SJSA1 (cell line): ENCODE data around the gene ZNF831. TPM values are rescaled to one million over a fixed set of nuclear protein-coding genes. Genes with fewer than 3 reads are reported as not detected.
A peak's percentile ranks its signal among the peaks of the same experiment; 100 is the strongest.

ENCODE experiments used
- DNase-seq, 2 experiments: peaks; one replicate each; pipeline ENCODE4 v3.0.0-alpha.2; 2015 to 2020; ENCODE audit warnings: low spot score in 2 of 2, low read depth in 1 of 2
- H3K27ac ChIP-seq: fragments of 250-450 bp; sonication (Bioruptor Pico); 2 replicates; pipeline ENCODE4 v1.5.1; 2020; ENCODE audit warnings: mild to moderate bottlenecking, moderate library complexity
- H3K27me3 ChIP-seq: fragments of 250-450 bp; sonication (Bioruptor Pico); replicated peaks from 2 replicates; pipeline ENCODE4 v1.5.1; 2020; ENCODE audit warnings: mild to moderate bottlenecking, moderate library complexity
- H3K36me3 ChIP-seq: fragments of 250-450 bp; sonication (Bioruptor Pico); 2 replicates; pipeline ENCODE4 v1.5.1; 2020; ENCODE audit warnings: mild to moderate bottlenecking
- H3K4me1 ChIP-seq: fragments of 250-450 bp; sonication (Bioruptor Pico); replicated peaks from 2 replicates; pipeline ENCODE4 v1.6.1; 2021; ENCODE audit warnings: mild to moderate bottlenecking
- H3K4me3 ChIP-seq: fragments of 250-450 bp; sonication (Bioruptor Pico); 2 replicates; pipeline ENCODE4 v1.5.1; 2020; ENCODE audit warnings: mild to moderate bottlenecking
- H3K9me3 ChIP-seq: fragments of 250-450 bp; sonication (Bioruptor Pico); replicated peaks from 2 replicates; pipeline ENCODE4 v1.5.1; 2020; ENCODE audit warnings: mild to moderate bottlenecking
- total RNA-seq: library from RNA; depleted of rRNA; stranded (reverse); fragments of >200 nt; shearing (Covaris generic); gene quantifications from 2 replicates; pipeline ENCODE4 v1.2.3, GENCODE V29; 2014

The ZNF831 gene
- total RNA-seq, 1 experiment from 2014 or later = not detected

DNA sequence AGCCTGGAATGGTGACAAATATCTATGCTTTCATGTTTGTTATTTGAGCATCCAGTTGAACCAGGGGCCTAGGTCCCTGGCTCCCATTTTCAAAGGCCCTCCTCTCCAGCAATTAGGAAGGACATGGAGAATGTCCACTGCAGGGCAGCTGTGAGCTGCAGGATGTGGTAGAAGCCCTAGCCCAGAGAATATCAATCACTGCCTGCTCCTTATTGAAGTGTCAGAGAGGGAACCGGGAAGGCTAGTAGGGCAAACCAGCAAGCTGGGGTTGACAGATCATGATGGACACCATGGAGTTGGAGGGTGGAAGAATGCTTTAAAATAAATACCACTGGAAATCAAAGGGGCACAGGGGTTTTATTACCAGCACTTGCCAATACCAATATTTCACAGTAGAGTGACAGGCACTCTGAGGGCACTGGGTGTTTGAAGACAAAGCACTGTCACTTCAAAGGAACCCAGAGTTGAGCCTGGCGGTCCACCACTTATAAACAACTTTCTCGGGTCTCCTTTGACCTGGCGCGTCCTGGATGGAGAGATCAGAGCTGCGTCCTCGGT, 47.7 kb downstream of the ZNF831 start:
- H3K9me3 ChIP-seq = no peaks in the 10 kb centered on the region
- H3K4me3 ChIP-seq = no peak overlapping the region
- no peaks in the 10 kb centered on the region for H3K4me1 ChIP-seq
- no peaks in the 10 kb centered on the region for H3K36me3 ChIP-seq
- peaks cover 11% of the 10 kb centered on the region for H3K27me3 ChIP-seq
- DNase-seq = no peak
- no peak overlapping the region for H3K27ac ChIP-seq

DNA sequence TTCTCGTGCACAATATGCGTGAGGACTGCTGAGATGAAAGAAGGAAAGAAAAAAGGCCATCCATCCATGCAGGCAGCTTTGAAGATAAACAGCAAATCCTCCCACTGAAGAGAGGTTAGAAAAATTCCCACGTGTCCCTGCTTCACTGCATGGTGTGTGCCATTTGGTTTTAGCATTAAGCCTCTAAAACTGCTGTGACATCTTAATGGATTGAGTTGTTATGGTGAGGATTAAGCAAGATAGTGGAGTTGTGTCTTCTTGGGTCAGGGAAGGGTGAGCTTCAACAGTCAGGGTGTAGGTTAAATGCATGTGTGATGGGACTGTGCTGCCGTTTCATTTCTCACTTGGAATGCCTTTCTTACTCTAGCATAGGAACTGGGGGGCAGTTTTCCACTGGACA, 50.5 kb downstream of the ZNF831 start:
- no peaks in the 10 kb centered on the region for H3K9me3 ChIP-seq
- no peak for DNase-seq
- no peak overlapping the region for H3K4me3 ChIP-seq
- H3K36me3 ChIP-seq = no peaks in the 10 kb centered on the region
- H3K27me3 ChIP-seq = peaks cover 11% of the 10 kb centered on the region
- H3K27ac ChIP-seq = no peak overlapping the region
- H3K4me1 ChIP-seq = no peaks in the 10 kb centered on the region

GRCh38 chr20:59214606-59215547, 51.3 kb downstream of the ZNF831 start:
- Histone ChIP-seq H3K4me1 (no peaks in the 10 kb centered on the region), H3K4me3 (no peak overlapping the region), H3K27ac (no peak overlapping the region), H3K36me3 (no peaks in the 10 kb centered on the region), H3K9me3 (no peaks in the 10 kb centered on the region), H3K27me3 (peaks cover 11% of the 10 kb centered on the region)
- DNase-seq = no peak

- no peaks in the 10 kb centered on the region for H3K4me1 ChIP-seq
- no peaks in the 10 kb centered on the region for H3K36me3 ChIP-seq
- no peak for DNase-seq
- H3K4me3 ChIP-seq = no peak overlapping the region
- H3K27me3 ChIP-seq = peaks cover 26% of the 10 kb centered on the region
- no peaks in the 10 kb centered on the region for H3K9me3 ChIP-seq
- H3K27ac ChIP-seq = no peak overlapping the region
Observed at GRCh38 chr20:59217173-59217572, 53.6 kb downstream of the ZNF831 start.

- Histone ChIP-seq H3K4me3 (no peak overlapping the region), H3K4me1 (peaks cover 3% of the 10 kb centered on the region; the same call in 1 of the 2 replicates), H3K27ac (no peak overlapping the region), H3K27me3 (peaks cover 31% of the 10 kb centered on the region), H3K9me3 (no peaks in the 10 kb centered on the region), H3K36me3 (no peaks in the 10 kb centered on the region)
- no peak for DNase-seq
Observed at GRCh38 chr20:59217794-59218280, 54.2 kb downstream of the ZNF831 start.

DNA sequence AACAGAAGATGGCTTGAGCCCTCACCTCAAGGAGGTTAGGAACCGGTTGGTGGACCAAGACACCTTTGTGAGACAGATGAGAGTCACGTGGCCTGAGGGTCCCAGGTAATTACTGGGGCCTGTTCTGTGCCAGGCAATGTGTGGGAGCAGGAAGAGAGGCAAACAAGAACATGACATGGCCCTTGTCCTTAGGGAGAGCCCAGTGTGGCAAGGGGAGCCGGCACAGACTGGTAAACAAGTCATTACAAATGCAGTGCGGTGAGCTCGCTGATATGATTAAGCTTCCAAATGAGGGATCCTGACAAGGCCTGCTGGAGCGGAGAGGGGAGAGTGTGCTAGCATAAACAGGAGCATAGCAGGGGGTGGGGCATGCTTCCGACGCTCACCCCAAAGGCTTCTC, 55.6 kb downstream of the ZNF831 start:
- Histone ChIP-seq H3K27me3 (peaks cover 40% of the 10 kb centered on the region), H3K27ac (no peak overlapping the region), H3K4me1 (peaks cover 4% of the 10 kb centered on the region; the same call in 1 of the 2 replicates), H3K9me3 (no peaks in the 10 kb centered on the region), H3K36me3 (no peaks in the 10 kb centered on the region), H3K4me3 (no peak overlapping the region)
- no peak for DNase-seq

- Histone ChIP-seq H3K27me3 (peaks cover 45% of the 10 kb centered on the region), H3K27ac (no peak overlapping the region), H3K36me3 (no peaks in the 10 kb centered on the region), H3K4me3 (no peak overlapping the region), H3K4me1 (peaks cover 4% of the 10 kb centered on the region; the same call in 1 of the 2 replicates), H3K9me3 (no peaks in the 10 kb centered on the region)
- no peak for DNase-seq
Observed at GRCh38 chr20:59220161-59220560, 56.5 kb downstream of the ZNF831 start.

DNA sequence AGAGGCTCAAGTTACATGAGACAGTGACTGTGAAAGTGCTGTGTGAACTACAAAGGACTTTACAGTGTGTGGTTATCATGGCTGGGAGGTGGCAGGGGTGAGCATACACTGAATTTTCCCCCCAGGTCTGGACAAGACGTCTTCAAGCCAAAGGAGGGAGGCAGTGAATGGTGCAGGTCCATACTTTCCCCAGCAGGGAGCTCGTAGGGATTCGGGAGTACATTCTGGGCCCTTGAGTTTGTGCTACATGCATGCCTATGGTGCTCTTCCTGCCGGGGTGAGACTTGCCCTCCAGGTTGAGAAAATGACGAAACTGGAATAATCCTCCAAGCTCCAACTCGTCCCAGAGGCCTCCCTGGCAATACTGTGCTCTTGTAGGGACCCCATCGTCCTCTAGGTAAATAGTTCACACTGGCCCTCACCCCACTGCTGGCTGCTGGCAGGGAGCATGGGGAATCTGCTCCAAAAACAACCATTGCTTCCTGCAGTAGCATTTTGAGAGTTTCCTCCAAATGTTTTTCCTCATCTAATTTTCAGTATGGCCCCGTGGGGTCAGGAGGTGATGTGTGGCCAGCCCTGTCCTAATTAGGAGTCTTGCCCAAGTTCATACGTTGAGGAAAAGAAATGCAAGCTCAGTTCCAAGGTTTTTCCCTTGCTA, 57.6 kb downstream of the ZNF831 start:
- DNase-seq = no peak
- Histone ChIP-seq H3K27ac (no peak overlapping the region), H3K9me3 (no peaks in the 10 kb centered on the region), H3K36me3 (no peaks in the 10 kb centered on the region), H3K27me3 (peaks cover 45% of the 10 kb centered on the region), H3K4me1 (peaks cover 4% of the 10 kb centered on the region; the same call in 1 of the 2 replicates), H3K4me3 (no peak overlapping the region)

- Histone ChIP-seq H3K9me3 (no peaks in the 10 kb centered on the region), H3K27ac (no peak overlapping the region), H3K27me3 (peaks cover 45% of the 10 kb centered on the region)
Observed at GRCh38 chr20:59221707-59222252, 58.2 kb downstream of the ZNF831 start.

DNA sequence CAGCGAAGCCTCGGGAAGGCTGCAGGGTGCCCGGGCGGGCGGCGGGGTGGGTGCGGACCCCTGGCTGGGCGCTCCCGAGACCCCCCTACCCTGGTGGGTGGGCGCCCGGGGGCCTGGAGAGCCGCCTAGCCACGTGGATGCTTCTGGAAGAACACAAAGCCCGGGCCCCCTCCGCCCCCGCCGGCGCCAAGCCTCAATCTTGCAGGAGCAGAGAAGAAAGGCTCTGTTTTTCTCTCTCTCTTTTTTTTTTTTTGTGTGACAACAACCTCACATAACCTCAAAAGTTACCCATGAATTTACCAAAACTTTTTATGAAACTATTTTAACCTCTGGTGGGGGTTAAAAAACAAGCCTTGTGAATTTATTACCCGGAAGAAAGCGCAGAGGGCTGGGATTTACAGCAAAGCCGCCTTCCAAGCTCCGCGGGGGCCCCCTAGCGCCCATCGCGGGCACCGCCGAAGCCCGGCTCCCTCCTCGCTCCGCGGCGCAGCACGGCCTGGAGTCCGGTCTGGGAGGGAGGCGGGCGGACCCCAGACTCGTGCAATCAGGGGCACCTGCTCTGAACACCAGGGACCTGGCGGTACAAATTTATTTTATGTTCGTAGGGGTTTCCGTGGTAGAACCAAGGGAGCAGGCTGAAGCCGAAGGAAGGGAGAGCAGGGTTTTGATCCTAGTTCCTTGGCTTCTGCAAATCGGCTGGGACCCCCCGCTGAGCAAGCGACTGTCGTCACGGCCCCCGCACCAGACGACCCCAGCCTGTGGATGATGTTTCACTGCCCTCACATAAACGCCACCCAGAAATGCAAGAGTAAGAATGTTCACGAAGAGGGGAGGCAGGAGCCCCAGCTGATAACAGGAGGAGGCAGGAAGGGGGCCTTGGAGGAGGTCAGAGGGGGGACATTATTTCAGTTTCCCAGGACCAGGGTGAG, 58.9 kb downstream of the ZNF831 start:
- Histone ChIP-seq H3K27me3 (peaks cover 45% of the 10 kb centered on the region), H3K27ac (no peak overlapping the region), H3K4me1 (peaks cover 4% of the 10 kb centered on the region; the same call in 1 of the 2 replicates)

More at GRCh38 chr20:59221707-59222252, 58.2 kb downstream of the ZNF831 start:
- Histone ChIP-seq H3K36me3 (no peaks in the 10 kb centered on the region), H3K4me1 (peaks cover 4% of the 10 kb centered on the region; the same call in 1 of the 2 replicates), H3K4me3 (peak overlapping the region; percentile 23)
- DNase-seq = no peak

DNA sequence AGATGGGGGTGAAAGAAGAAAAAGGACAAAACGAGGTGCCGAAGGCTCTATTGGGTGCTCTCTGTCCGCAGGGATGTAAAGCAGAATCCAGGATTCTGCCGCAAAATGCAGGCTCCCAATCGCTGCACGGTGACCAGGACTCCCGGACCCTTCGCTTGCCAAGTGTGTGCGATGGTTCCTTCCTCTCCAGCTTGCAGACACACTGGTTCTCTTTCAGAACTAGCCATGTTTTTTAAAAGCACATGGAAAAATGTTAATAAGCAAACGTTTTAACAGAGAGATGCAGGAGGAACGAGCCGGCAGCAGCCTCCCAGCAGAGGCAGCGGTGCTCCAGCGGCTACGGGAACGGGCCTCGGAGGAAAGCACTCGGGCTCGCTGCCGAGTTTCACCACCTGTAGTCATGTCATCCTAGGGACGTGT, 59.6 kb downstream of the ZNF831 start:
- DNase-seq = no peak

More for the DNA sequence above, 58.9 kb downstream of the ZNF831 start:
- H3K9me3 ChIP-seq = no peaks in the 10 kb centered on the region
- H3K36me3 ChIP-seq = no peaks in the 10 kb centered on the region
- peak; percentile 69 to 70 for DNase-seq
- H3K4me3 ChIP-seq = peak overlapping the region; percentile 23

DNA sequence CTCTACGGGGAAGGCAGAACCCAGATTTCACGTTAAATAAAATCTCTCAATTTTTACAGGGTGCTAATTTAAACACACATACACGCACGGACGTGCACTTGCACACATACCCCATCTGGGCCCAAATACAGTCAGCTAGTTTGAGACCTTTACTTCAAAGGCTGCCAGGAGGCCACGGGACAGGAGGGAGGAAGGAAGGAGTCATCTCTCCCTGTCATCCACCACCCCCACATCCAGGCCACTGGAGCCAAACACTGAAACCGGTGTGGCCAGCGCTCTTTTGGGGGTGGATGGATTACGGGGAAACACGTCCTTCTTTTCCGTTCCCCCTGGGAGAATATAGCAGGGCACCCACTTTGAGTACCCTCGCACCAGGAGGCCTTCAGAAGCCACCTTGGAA, 60.1 kb downstream of the ZNF831 start:
- Histone ChIP-seq H3K27me3 (peaks cover 45% of the 10 kb centered on the region), H3K36me3 (no peaks in the 10 kb centered on the region), H3K4me1 (peaks cover 4% of the 10 kb centered on the region; the same call in 1 of the 2 replicates), H3K9me3 (no peaks in the 10 kb centered on the region), H3K4me3 (no peak overlapping the region), H3K27ac (no peak overlapping the region)
- DNase-seq = no peak

More for the DNA sequence above, 59.6 kb downstream of the ZNF831 start:
- Histone ChIP-seq H3K4me1 (peaks cover 4% of the 10 kb centered on the region; the same call in 1 of the 2 replicates), H3K9me3 (no peaks in the 10 kb centered on the region), H3K27me3 (peaks cover 45% of the 10 kb centered on the region), H3K27ac (no peak overlapping the region), H3K36me3 (no peaks in the 10 kb centered on the region), H3K4me3 (no peak overlapping the region)
